BE2C (cell line): ENCODE results near the gene USP4.
"Not testable (repeated sequence)": the region's sequence is repeated elsewhere in the genome, so short reads cannot be mapped to it uniquely, and the experiment has no call there.

Source experiments
- DNase-seq: peaks from one replicate; pipeline ENCODE4 v3.0.0-alpha.2; 2020
- H3K27me3 ChIP-seq: fragments of 250-450 bp; sonication (Bioruptor Pico); 2 replicates; pipeline ENCODE4 v1.5.1; 2020; ENCODE audit warnings: mild to moderate bottlenecking
- H3K36me3 ChIP-seq: fragments of 250-450 bp; sonication (Bioruptor Pico); 2 replicates; pipeline ENCODE4 v1.5.1; 2020; ENCODE audit warnings: mild to moderate bottlenecking
- H3K4me1 ChIP-seq: fragments of 250-450 bp; sonication (Bioruptor Pico); 2 replicates; pipeline ENCODE4 v1.5.1; 2020
- H3K4me3 ChIP-seq: 2 replicates; pipeline ENCODE4 v1.5.1; 2011; ENCODE audit warnings: low read depth, low read length
- H3K9me3 ChIP-seq: fragments of 250-450 bp; sonication (Bioruptor Pico); 2 replicates; pipeline ENCODE4 v1.5.1; 2020
- CTCF ChIP-seq: IDR thresholded peaks from 2 replicates; pipeline ENCODE4 v1.5.1; 2012; ENCODE audit warnings: mild to moderate bottlenecking, low read depth, low read length

The USP4 gene

GRCh38 chr3:49237344-49237743, 102.5 kb downstream of the USP4 start:
- Histone ChIP-seq H3K36me3 (no peaks in the 10 kb centered on the region), H3K27me3 (no peaks in the 10 kb centered on the region), H3K4me1 (no peaks in the 10 kb centered on the region), H3K9me3 (no peaks in the 10 kb centered on the region), H3K4me3 (no peak overlapping the region)
- no peak for DNase-seq
- no peak for TF ChIP-seq CTCF

- DNase-seq: no peak
- Histone ChIP-seq H3K9me3 (no peaks in the 10 kb centered on the region), H3K27me3 (no peaks in the 10 kb centered on the region), H3K4me3 (no peak overlapping the region), H3K4me1 (no peaks in the 10 kb centered on the region), H3K36me3 (no peaks in the 10 kb centered on the region)
- TF ChIP-seq CTCF: no peak
Observed at GRCh38 chr3:49236226-49236625, 103.6 kb downstream of the USP4 start.

- DNase-seq, H3K27me3 ChIP-seq, H3K4me3 ChIP-seq, H3K9me3 ChIP-seq, H3K4me1 ChIP-seq, H3K36me3 ChIP-seq: not testable (repeated sequence)
Observed at GRCh38 chr3:49228817-49229216, 111.0 kb downstream of the USP4 start.
